ENCODE data around the gene MYOF.
"Not testable (repeated sequence)": the region's sequence is repeated elsewhere in the genome, so short reads cannot be mapped to it uniquely, and the experiment has no call there.

Gene MYOF

GRCh38 chr10:93447019-93447418, 35.1 kb downstream of the MYOF start:
- DNase-seq (ENCODE audit: insufficient read length, low spot score) = no peak
- TF ChIP-seq CTCF (IDR thresholded peaks at IDR 0.05; ENCODE audit: insufficient read depth, missing control alignments) = no peak
- FAIRE-seq = no peak

- DNase-seq (ENCODE audit: insufficient read length, low spot score) (no peak), FAIRE-seq (no peak)
- no peak for TF ChIP-seq CTCF (IDR thresholded peaks at IDR 0.05; ENCODE audit: insufficient read depth, missing control alignments)
Measured at GRCh38 chr10:93445978-93446720, 36.0 kb downstream of the MYOF start.

GRCh38 chr10:93445097-93445960, 36.8 kb downstream of the MYOF start:
- FAIRE-seq = no peak
- no peak for TF ChIP-seq CTCF (IDR thresholded peaks at IDR 0.05; ENCODE audit: insufficient read depth, missing control alignments)
- no peak for DNase-seq (ENCODE audit: insufficient read length, low spot score)

GRCh38 chr10:93443481-93443880, 38.7 kb downstream of the MYOF start:
- TF ChIP-seq CTCF (IDR thresholded peaks at IDR 0.05; ENCODE audit: insufficient read depth, missing control alignments) = no peak
- FAIRE-seq (no peak), DNase-seq (ENCODE audit: insufficient read length, low spot score) (no peak)

- DNase-seq (ENCODE audit: insufficient read length, low spot score); FAIRE-seq: not testable (repeated sequence)
Measured at GRCh38 chr10:93442721-93443120, 39.4 kb downstream of the MYOF start.

- TF ChIP-seq CTCF (IDR thresholded peaks at IDR 0.05; ENCODE audit: insufficient read depth, missing control alignments) = no peak
- no peak for DNase-seq (ENCODE audit: insufficient read length, low spot score)
- FAIRE-seq = no peak
Measured at GRCh38 chr10:93440591-93441091, 41.5 kb downstream of the MYOF start.

- FAIRE-seq = no peak
- TF ChIP-seq CTCF (IDR thresholded peaks at IDR 0.05; ENCODE audit: insufficient read depth, missing control alignments) = no peak
Measured at GRCh38 chr10:93438613-93439253, 43.4 kb downstream of the MYOF start.

More at GRCh38 chr10:93438613-93439253, 43.4 kb downstream of the MYOF start:
- no peak for DNase-seq (ENCODE audit: insufficient read length, low spot score)

Measured in D721Med (cell line).